Measurements from ENCODE around the gene HDDC3.

Gene HDDC3

GRCh38 chr15:90881978-90882721 lies 50.2 kb downstream of the HDDC3 start:
- H3K4me1 ChIP-seq (ENCODE audit: insufficient read depth, low read length, poor library complexity, severe bottlenecking) = peaks cover 28% of the 10 kb centered on the region
- H2AFZ ChIP-seq (ENCODE audit: low read length) = no peak overlapping the region
- no peak overlapping the region for H3K4me3 ChIP-seq (ENCODE audit: low read length, poor library complexity, severe bottlenecking)
- H4K20me1 ChIP-seq (ENCODE audit: insufficient read depth, low read length, poor library complexity, severe bottlenecking) = peaks cover 7% of the 10 kb centered on the region
- peaks cover 42% of the 10 kb centered on the region; the same call in 1 of the 2 replicates for H3K36me3 ChIP-seq (ENCODE audit: insufficient read depth, low read length)
- peaks cover 41% of the 10 kb centered on the region for H3K79me2 ChIP-seq (ENCODE audit: insufficient read depth, low read length)
- no peaks in the 10 kb centered on the region for H3K27me3 ChIP-seq (ENCODE audit: insufficient read depth, low read length, poor library complexity, severe bottlenecking)
- H3K9ac ChIP-seq (ENCODE audit: low read depth, low read length, poor library complexity, severe bottlenecking) = no peak overlapping the region
- H3K9me2 ChIP-seq (replicated peaks; ENCODE audit: low read depth, low read length) = no peaks in the 10 kb centered on the region
- no peak for TF ChIP-seq EZH2phosphoT487 (IDR thresholded peaks at IDR 0.05; ENCODE audit: borderline replicate concordance)
- no peak for TF ChIP-seq CTCF (conservative IDR thresholded peaks at IDR 0.05; ENCODE audit: low read length)
- H3F3A ChIP-seq (ENCODE audit: low read depth) = no peaks in the 10 kb centered on the region
- H3K9me3 ChIP-seq (ENCODE audit: insufficient read depth, low read depth, low read length) = no peaks in the 10 kb centered on the region
- no peak overlapping the region for H3K4me2 ChIP-seq (ENCODE audit: low read depth, low read length, poor library complexity, severe bottlenecking)

GRCh38 chr15:90881181-90881977 lies 51.0 kb downstream of the HDDC3 start:
- no peak overlapping the region for H3K4me3 ChIP-seq (ENCODE audit: low read length, poor library complexity, severe bottlenecking)
- H3K36me3 ChIP-seq (ENCODE audit: insufficient read depth, low read length) = peaks cover 50% of the 10 kb centered on the region; the same call in 1 of the 2 replicates
- peaks cover 3% of the 10 kb centered on the region for H4K20me1 ChIP-seq (ENCODE audit: insufficient read depth, low read length, poor library complexity, severe bottlenecking)
- H3K79me2 ChIP-seq (ENCODE audit: insufficient read depth, low read length) = peaks cover 34% of the 10 kb centered on the region
- TF ChIP-seq CTCF (conservative IDR thresholded peaks at IDR 0.05; ENCODE audit: low read length) (no peak), EZH2phosphoT487 (IDR thresholded peaks at IDR 0.05; ENCODE audit: borderline replicate concordance) (no peak)
- no peaks in the 10 kb centered on the region for H3K9me2 ChIP-seq (replicated peaks; ENCODE audit: low read depth, low read length)
- no peaks in the 10 kb centered on the region for H3F3A ChIP-seq (ENCODE audit: low read depth)
- no peaks in the 10 kb centered on the region for H3K9me3 ChIP-seq (ENCODE audit: insufficient read depth, low read depth, low read length)
- H3K4me2 ChIP-seq (ENCODE audit: low read depth, low read length, poor library complexity, severe bottlenecking) = no peak overlapping the region
- no peak overlapping the region for H3K9ac ChIP-seq (ENCODE audit: low read depth, low read length, poor library complexity, severe bottlenecking)
- no peaks in the 10 kb centered on the region for H3K27me3 ChIP-seq (ENCODE audit: insufficient read depth, low read length, poor library complexity, severe bottlenecking)
- no peak overlapping the region for H2AFZ ChIP-seq (ENCODE audit: low read length)
- H3K4me1 ChIP-seq (ENCODE audit: insufficient read depth, low read length, poor library complexity, severe bottlenecking) = peaks cover 23% of the 10 kb centered on the region

GRCh38 chr15:90880381-90881145 lies 51.8 kb downstream of the HDDC3 start:
- no peaks in the 10 kb centered on the region for H4K20me1 ChIP-seq (ENCODE audit: insufficient read depth, low read length, poor library complexity, severe bottlenecking)
- peaks cover 30% of the 10 kb centered on the region; the same call in 1 of the 2 replicates for H3K79me2 ChIP-seq (ENCODE audit: insufficient read depth, low read length)
- TF ChIP-seq CTCF (conservative IDR thresholded peaks at IDR 0.05; ENCODE audit: low read length) (no peak), EZH2phosphoT487 (IDR thresholded peaks at IDR 0.05; ENCODE audit: borderline replicate concordance) (no peak)
- no peaks in the 10 kb centered on the region for H3K9me2 ChIP-seq (replicated peaks; ENCODE audit: low read depth, low read length)
- H3K27me3 ChIP-seq (ENCODE audit: insufficient read depth, low read length, poor library complexity, severe bottlenecking) = no peaks in the 10 kb centered on the region
- H3F3A ChIP-seq (ENCODE audit: low read depth) = no peaks in the 10 kb centered on the region
- no peak overlapping the region for H3K4me2 ChIP-seq (ENCODE audit: low read depth, low read length, poor library complexity, severe bottlenecking)
- no peak overlapping the region for H3K9ac ChIP-seq (ENCODE audit: low read depth, low read length, poor library complexity, severe bottlenecking)
- H3K9me3 ChIP-seq (ENCODE audit: insufficient read depth, low read depth, low read length) = no peaks in the 10 kb centered on the region
- H3K36me3 ChIP-seq (ENCODE audit: insufficient read depth, low read length) = peaks cover 52% of the 10 kb centered on the region; the same call in 1 of the 2 replicates
- no peak overlapping the region for H3K4me3 ChIP-seq (ENCODE audit: low read length, poor library complexity, severe bottlenecking)
- no peak overlapping the region for H2AFZ ChIP-seq (ENCODE audit: low read length)
- H3K4me1 ChIP-seq (ENCODE audit: insufficient read depth, low read length, poor library complexity, severe bottlenecking) = peaks cover 18% of the 10 kb centered on the region
